OCI-LY7 (cell line): ENCODE measurements around the gene LRIG1. TPM values are rescaled to one million over a fixed set of nuclear protein-coding genes. Genes with fewer than 3 reads are reported as not detected.

ENCODE experiments used
- Bru-seq: library from RNA; stranded (reverse); fragments of 400-500 nt; gene quantifications from one replicate; lab custom pipeline; 2021; lab: Mats Ljungman, UMichigan
- BruChase-seq, 2 experiments: library from RNA; stranded (reverse); fragments of 400-500 nt; gene quantifications; one replicate each; lab custom pipeline; 2021; lab: Mats Ljungman, UMichigan
- BruUV-seq: library from RNA; stranded (reverse); fragments of 400-500 nt; replicated peaks from 2 replicates; lab custom pipeline; 2021; lab: Mats Ljungman, UMichigan
- CTCF ChIA-PET: fragments of 300-600 bp; sonication (Branson Sonifier 250); formaldehyde crosslinking; loops from one replicate; lab custom pipeline; 2022; ENCODE audit warnings: antibody characterized with exemption; ENCODE audit not compliant: unreplicated experiment; lab: Charles Lee
- POLR2A ChIA-PET: fragments of 300-600 bp; sonication (Branson Sonifier 250); formaldehyde crosslinking; loops from one replicate; lab custom pipeline; 2022; ENCODE audit warnings: antibody characterized with exemption; lab: Charles Lee
- DNase-seq: peaks from one replicate; pipeline ENCODE4 v3.0.0-alpha.2; 2015; ENCODE audit warnings: low spot score
- H2AFZ ChIP-seq: fragments of 200-600 bp; sonication (generic), shearing (Covaris generic); 2 replicates; pipeline ENCODE4 v1.6.1; 2014; ENCODE audit warnings: mild to moderate bottlenecking, antibody characterized with exemption, low read length, moderate library complexity
- H3K27ac ChIP-seq: fragments of 200-600 bp; sonication (generic); 2 replicates; pipeline ENCODE4 v1.5.1; 2014; ENCODE audit warnings: mixed run types, low read depth, mild to moderate bottlenecking, moderate library complexity, low read length, inconsistent platforms; ENCODE audit not compliant: poor library complexity, severe bottlenecking
- H3K36me3 ChIP-seq: fragments of 200-600 bp; sonication (generic); 2 replicates; pipeline ENCODE4 v1.6.1; 2014; ENCODE audit warnings: mild to moderate bottlenecking, antibody characterized with exemption, low read length, moderate library complexity, mixed read lengths; ENCODE audit not compliant: insufficient read depth
- H3K4me1 ChIP-seq: fragments of 200-600 bp; sonication (generic); 2 replicates; pipeline ENCODE4 v1.5.1; 2014; ENCODE audit warnings: mild to moderate bottlenecking, low read length; ENCODE audit not compliant: insufficient read depth, poor library complexity, severe bottlenecking
- H3K4me2 ChIP-seq: fragments of 200-600 bp; sonication (generic); 2 replicates; pipeline ENCODE4 v1.6.1; 2014; ENCODE audit warnings: mild to moderate bottlenecking, low read length
- H3K4me3 ChIP-seq: fragments of 200-600 bp; sonication (generic); 2 replicates; pipeline ENCODE4 v1.5.1; 2014; ENCODE audit warnings: mild to moderate bottlenecking, low read depth, low read length; ENCODE audit not compliant: poor library complexity, severe bottlenecking
- H3K79me2 ChIP-seq: fragments of 200-600 bp; sonication (generic); 2 replicates; pipeline ENCODE4 v1.6.1; 2016; ENCODE audit warnings: low read depth, mild to moderate bottlenecking, low read length, moderate library complexity, mixed read lengths; ENCODE audit not compliant: insufficient read depth
- H3K9me2 ChIP-seq: fragments of 200-600 bp; sonication (generic); 2 replicates; pipeline ENCODE4 v1.6.1; 2016; ENCODE audit warnings: mild to moderate bottlenecking, low read length, mixed read lengths; ENCODE audit not compliant: insufficient read depth
- H3K9me3 ChIP-seq: fragments of 200-600 bp; sonication (generic); 2 replicates; pipeline ENCODE4 v1.6.1; 2014; ENCODE audit warnings: mild to moderate bottlenecking, mixed run types, low read length, mixed read lengths
- H4K20me1 ChIP-seq: fragments of 200-600 bp; sonication (generic); 2 replicates; pipeline ENCODE4 v1.6.1; 2014; ENCODE audit warnings: mild to moderate bottlenecking, antibody characterized with exemption, low read length, moderate library complexity, mixed read lengths; ENCODE audit not compliant: insufficient read depth
- CTCF ChIP-seq: fragments of 200-600 bp; sonication (generic); conservative IDR thresholded peaks from 2 replicates; pipeline ENCODE4 v1.5.1; 2014; ENCODE audit warnings: mild to moderate bottlenecking, antibody characterized with exemption, low read length, moderate library complexity, mixed read lengths
- EZH2phosphoT487 ChIP-seq: fragments of 200-600 bp; sonication (generic); IDR thresholded peaks from 2 replicates; pipeline ENCODE4 v1.6.1; 2018; ENCODE audit warnings: low read depth, borderline replicate concordance, mild to moderate bottlenecking, mixed run types, antibody characterized with exemption, low read length, moderate library complexity, mixed read lengths
- intact Hi-C: fragments of 100-400 bp; cut with micrococcal nuclease; formaldehyde crosslinking; loops from one replicate; pipeline ENCODE4 v1.10.0; 2022; ENCODE audit not compliant: unreplicated experiment
- long read RNA-seq: library from polyadenylated mRNA; stranded (forward); transcript quantifications from one replicate; pipeline ENCODE4 v2.0.0, GENCODE V29; 2022
- total RNA-seq, 2 experiments: library from RNA; depleted of rRNA in 1 of 2; stranded (reverse); fragments of >200 nt in 1 of 2; shearing (Covaris generic) in 1 of 2; gene quantifications; 2 replicates each; pipeline ENCODE4 v1.2.3, GENCODE V29; 2014 to 2022

Gene LRIG1
- 74.5 and 115 TPM in 2 replicates for total RNA-seq (2014; rRNA removed; shearing (Covaris generic))
- total RNA-seq (2022) = 84.2 and 113 TPM in 2 replicates
- Bru-seq, nascent RNA = percentile 96 among the genes with signal in this experiment
- BruChase-seq, experiment 1, labeled RNA remaining after a 6-hour chase = percentile 93 among the genes with signal in this experiment
- BruChase-seq, experiment 2, labeled RNA remaining after a 2-hour chase = percentile 89 among the genes with signal in this experiment
- long read RNA-seq, full-length matches to known transcripts = 68 of 172 reads
- long read RNA-seq, partial matches to known transcripts = 77 of 172 reads
- long read RNA-seq, other reads (novel, unspliced or antisense) = 27 of 172 reads

DNA sequence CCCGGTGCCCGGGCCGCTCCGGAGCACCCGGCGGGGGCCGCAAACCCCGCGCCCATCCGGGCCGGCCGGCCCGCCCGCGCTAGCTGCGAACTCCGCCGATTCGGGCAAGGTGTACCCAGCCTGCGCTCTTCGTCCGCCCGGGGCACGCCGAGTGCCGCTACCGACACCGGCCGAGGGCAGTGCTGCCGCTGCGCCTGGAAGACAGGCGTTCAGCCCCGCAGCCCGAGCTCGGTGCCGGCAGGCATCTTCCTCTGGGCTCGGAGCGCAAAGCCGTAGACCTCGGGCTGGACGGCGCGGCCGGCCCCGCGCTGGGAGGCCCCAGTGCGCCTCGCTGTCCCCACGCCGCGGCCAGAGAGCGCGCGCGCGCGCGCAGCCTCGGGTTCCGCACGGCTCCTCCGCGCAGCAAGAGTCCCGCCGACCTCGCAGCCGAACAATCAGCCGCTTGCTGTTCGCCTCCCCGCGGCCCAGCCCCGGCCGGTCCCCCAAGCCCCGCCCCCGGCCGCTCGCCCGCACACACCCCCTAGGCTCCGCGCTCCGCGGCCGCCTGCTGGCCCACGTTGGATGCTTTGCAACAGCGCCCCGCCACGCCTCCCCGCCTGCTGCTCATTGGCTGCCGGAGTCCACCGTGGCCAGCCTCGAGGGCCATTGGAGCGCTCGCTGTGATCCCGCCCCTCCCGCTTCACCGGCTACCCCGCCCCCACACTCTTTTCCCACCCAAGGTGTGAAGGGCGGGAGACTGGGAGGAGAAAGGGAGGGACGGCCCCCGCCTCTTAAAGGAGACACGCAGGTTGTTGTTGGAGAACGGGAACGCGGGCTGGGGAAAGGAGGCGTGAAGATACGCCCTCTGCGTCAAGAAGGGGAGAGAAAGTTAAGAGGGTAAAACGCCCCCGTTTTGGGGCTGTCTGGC lies at the start of gene LRIG1:
TSS of gene LRIG1 (minus strand) at position 447 of the 907 bp plus-strand sequence. CDS start 615 bp downstream, outside the sequence.
- H3K4me2 ChIP-seq = peak within 1 kb of the TSS; percentile 69
- H3K9me3 ChIP-seq = no peaks in the 10 kb centered on the region
- no TSS peak for BruUV-seq
- peaks cover 26% of the 10 kb centered on the region for H3K36me3 ChIP-seq
- no peaks in the 10 kb centered on the region for H3K9me2 ChIP-seq
- ChIA-PET CTCF (no interaction called here), POLR2A (interaction anchor here (2.7 kb wide), 1 partner anchor 10 kb away, joined by 22 read pairs; no protein-coding TSS in a partner anchor)
- H2AFZ ChIP-seq = peak within 1 kb of the TSS; percentile 51; the same call in 1 of the 2 replicates
- TF ChIP-seq CTCF = no peak
- TF ChIP-seq EZH2phosphoT487 = no peak
- intact Hi-C loops = loop anchor here (2.0 kb wide), 1 partner anchor 94 kb away; no protein-coding TSS in a partner anchor
- H3K27ac ChIP-seq = peak within 1 kb of the TSS; percentile 58
- peaks cover 48% of the 10 kb centered on the region for H3K79me2 ChIP-seq
- H4K20me1 ChIP-seq = no peaks in the 10 kb centered on the region
- DNase-seq = peak; percentile 99
- H3K4me3 ChIP-seq = peak within 1 kb of the TSS; percentile 98
- H3K4me1 ChIP-seq = peaks cover 39% of the 10 kb centered on the region

DNA sequence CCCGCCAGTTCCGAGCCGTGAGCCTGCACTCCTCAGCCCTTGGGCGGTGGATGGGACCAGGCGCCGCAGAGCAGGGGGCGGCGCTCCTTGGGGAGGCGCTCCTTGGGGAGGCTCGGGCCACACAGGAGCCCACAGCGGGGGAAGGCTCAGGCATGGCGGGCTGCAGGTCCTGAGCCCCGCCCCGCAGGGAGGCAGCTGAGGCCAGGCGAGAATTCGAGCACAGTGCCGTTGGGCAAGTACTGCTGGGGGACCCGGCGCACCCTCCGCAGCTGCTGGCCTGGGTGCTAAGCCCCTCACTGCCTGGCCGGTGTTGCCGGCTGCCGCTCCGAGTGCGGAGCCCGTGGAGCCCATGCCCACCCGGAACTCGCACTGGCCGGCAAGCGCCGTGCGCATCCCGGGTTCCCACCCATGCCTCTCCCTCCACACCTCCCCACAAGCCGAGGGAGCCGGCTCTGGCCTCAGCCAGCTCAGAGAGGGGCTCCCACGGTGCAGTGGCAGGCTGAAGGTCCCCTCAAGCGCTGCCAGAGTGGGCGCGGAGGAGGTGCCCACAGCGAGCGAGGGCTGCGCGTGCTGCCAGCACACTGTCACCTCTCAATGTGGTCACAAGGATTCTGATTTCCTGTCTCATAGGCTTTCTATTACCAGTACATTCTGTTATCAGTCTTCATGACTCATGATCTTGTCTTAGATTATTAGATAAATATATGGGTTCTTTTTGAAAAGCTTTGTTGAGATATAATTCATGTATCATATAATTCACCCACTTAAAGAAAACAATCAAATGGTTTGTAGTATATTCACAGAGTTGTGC lies 44.0 kb upstream of the LRIG1 start:
- Histone ChIP-seq H3K4me2 (no peak overlapping the region), H2AFZ (no peak overlapping the region), H3K79me2 (no peaks in the 10 kb centered on the region), H3K4me1 (peaks cover 4% of the 10 kb centered on the region), H3K9me2 (no peaks in the 10 kb centered on the region), H3K4me3 (no peak overlapping the region), H4K20me1 (no peaks in the 10 kb centered on the region), H3K36me3 (no peaks in the 10 kb centered on the region), H3K9me3 (no peaks in the 10 kb centered on the region; the same call in 1 of the 2 replicates), H3K27ac (no peak overlapping the region)
- no TSS peak for BruUV-seq
- DNase-seq = no peak
- ChIA-PET CTCF (interaction anchor here (0.5 kb wide), 1 partner anchor 18 kb away, joined by 11 read pairs; no protein-coding TSS in a partner anchor), POLR2A (interaction anchor here (0.6 to 1.1 kb wide), 3 partner anchors 10 to 286 kb away, joined by 3 to 4 read pairs (median 3); no protein-coding TSS in a partner anchor)
- no peak for TF ChIP-seq EZH2phosphoT487
- TF ChIP-seq CTCF = no peak
- intact Hi-C loops = no loop called here
